Activated CD8-positive, alpha-beta memory T cell treated with anti-CD3 and anti-CD28 coated beads for 36 hours (primary cell): ENCODE results near the gene KDM4C. TPM values are rescaled to one million over a fixed set of nuclear protein-coding genes. Genes with fewer than 3 reads are reported as not detected.

ENCODE experiments used
- CTCF ChIA-PET: fragments of 350-600 bp; sonication (Branson Sonifier 250); formaldehyde crosslinking; loops from one replicate; lab custom pipeline; 2021; ENCODE audit warnings: antibody characterized with exemption; lab: Charles Lee
- POLR2A ChIA-PET: fragments of 350-600 bp; sonication (Branson Sonifier 250); formaldehyde crosslinking; loops from one replicate; lab custom pipeline; 2021; ENCODE audit warnings: antibody characterized with exemption; lab: Charles Lee
- total RNA-seq, 2 experiments: library from RNA; stranded (reverse); gene quantifications; one replicate each; pipeline ENCODE4 v1.2.3, GENCODE V29; 2021

The KDM4C gene
- total RNA-seq, 2 experiments from 2014 or later, result 24.8 to 25.9 TPM

DNA sequence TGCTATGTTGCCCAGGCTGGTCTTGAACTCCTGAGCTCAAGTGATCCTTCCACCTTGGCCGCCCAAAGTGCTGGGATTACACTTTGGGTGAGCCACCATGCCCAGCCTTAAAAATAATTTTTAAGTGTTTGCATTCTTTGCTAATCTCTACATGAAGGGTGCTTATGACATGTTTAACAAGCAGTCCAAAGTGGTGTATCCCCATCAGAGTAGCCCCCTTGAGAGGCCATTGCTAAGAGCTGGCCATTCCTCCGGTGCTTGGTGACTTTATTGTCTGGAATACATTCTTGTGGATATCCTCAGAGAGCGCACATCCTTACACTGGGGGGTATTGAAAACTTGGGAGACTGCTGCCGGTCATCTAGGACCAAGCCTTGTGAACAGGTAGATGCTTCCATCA is 395.4 kb downstream of the KDM4C start:
- POLR2A ChIA-PET, result no interaction called here
- CTCF ChIA-PET, result no interaction called here

DNA sequence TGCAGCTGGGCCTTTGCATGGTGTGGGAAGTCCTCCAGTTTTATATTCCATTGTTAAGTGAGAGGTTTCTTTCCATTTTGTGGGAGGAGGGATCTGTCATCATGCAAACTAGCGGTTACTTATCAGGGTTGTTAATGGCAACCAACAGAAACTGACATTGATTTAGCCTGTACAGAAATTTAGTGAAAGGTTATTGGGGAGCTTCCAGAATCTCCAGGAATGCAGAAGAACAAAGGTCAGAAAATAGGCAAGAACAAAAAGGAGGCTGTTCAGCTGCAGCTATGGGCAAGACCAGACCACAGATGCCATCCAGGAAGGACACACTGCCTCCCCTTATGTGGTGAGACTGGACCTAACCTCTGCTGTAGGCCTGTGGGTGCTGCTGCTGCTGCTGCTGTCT is 395.8 kb downstream of the KDM4C start:
- ChIA-PET CTCF (no interaction called here), POLR2A (no interaction called here)

DNA sequence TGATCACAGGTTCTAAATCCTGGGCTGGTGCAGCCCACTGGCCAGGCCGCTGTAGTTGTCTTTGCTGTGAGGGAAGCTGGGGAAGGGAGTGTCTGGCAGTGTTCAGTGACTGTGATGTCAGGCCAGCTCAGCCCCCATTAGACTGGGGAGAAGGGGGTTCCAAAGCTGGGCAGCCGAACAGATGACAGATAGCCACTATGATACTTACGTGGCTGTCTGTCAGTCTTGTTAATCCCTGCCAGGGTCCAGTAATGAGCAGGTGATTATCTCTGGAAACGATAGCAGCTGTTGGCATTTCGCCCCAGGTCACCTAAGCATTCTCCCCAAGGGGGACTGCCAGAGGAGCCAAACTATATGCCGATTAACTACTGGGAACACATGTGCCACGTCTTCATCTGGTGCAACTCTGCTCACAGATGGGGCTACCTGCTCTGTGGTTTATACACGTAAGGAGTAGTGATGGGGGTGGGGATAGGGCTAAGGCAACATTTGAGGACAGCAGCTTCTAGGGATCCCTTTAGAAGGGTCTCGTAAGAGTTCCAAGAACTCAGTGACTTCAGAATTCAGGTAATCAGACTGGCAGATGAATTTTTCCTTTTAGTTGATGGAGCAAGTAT is 396.3 kb downstream of the KDM4C start:
- ChIA-PET CTCF (no interaction called here), POLR2A (no interaction called here)

DNA sequence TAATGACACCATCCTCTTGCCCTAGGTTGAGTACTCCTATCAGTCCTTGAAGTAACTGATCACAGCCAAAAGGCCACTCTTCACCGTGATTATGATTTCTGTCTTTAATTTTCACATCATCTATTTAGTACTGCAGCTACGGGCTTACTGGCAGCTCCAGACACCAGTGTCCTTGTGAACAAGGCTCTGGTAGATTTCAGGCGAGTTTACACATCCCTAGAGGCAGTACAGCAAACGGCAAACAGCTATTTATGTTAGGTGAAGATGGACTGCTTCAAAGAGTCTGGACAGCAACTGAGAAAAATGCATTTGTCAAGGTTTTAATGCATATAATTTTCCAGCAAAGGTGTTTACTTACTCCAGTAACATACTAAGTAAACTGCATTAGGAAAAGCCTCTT is 396.9 kb downstream of the KDM4C start:
- ChIA-PET POLR2A (no interaction called here), CTCF (no interaction called here)

DNA sequence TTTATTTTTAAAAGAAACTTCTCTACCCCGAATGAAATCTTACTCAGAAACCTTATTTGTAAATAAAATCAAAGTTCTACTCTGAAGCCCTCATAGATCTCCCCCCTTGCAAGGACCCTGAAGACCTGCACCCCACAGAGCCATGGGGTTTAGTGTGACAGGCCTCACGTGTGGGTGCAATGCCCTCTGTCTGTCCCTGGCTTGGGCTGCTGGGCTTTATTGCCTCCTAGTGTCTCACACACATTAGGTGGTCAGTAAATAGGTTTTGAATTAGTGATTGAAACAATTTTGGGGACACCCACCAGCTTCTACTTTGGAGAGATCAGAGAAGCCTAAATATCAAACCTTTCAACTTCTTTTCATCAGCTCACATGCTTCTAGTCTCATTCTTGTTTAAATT is 403.7 kb downstream of the KDM4C start:
- CTCF ChIA-PET, result no interaction called here

DNA sequence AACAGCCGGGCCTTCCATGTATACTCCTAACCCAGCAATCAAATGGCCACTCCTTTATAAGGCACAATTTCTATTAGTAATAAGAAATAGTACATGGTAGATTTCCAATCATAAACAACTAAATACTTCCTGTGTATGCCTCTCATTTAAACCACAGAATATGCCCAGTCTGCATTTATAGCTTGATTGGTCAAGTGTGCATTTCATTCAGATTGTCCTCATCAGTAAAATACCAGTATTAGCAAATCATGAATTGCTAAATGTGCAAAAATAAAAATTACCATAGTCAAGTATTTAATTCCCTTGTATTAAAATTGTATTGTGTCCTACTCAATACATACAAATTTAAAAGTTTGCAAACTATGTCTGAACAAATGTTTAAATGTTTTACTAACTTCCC is 406.2 kb downstream of the KDM4C start:
- POLR2A ChIA-PET, result no interaction called here
- CTCF ChIA-PET, result no interaction called here

More for the DNA sequence above, 403.7 kb downstream of the KDM4C start:
- POLR2A ChIA-PET, result no interaction called here

DNA sequence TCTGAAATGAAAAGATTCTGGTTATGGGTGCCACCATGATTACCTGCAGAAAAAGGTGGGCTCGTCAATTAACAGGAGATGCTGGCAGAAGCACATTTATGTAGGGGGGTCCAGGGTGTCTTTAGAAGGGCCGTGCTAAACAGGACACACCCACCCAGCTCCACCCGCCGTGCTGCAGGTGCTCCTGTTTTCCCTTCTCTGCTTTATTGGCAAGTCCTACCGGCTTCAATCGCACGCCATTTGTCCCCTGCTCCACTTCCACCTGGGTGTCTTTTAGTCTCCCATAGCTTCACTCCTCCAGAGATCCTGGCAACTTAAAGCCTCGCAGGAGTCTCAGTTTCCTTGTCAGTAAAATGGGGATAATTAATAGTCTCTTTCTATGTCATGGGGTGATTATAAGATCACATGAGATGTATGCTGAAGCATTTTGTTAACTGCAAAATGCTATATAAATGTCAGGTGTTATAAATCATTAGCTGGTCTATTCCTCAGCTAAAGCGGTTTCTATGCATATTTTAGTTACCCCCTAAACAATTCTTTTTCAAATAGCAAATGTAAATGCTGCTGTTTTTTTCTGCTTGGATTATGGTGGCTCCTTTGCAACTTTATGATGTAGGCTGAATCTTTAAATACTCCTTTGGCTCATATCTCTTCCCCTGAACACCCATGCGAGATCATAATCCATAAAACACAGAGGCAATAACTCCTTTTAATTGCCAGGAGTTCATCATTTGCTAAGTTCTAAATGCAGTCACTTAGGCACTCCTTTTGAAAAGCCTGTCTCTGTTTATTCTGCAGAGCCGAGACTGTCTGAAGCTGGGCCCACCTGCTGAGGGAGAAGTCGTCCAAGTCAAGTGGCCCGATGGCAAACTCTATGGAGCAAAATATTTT is 406.9 kb downstream of the KDM4C start:
- CTCF ChIA-PET, result no interaction called here
- POLR2A ChIA-PET, result no interaction called here

DNA sequence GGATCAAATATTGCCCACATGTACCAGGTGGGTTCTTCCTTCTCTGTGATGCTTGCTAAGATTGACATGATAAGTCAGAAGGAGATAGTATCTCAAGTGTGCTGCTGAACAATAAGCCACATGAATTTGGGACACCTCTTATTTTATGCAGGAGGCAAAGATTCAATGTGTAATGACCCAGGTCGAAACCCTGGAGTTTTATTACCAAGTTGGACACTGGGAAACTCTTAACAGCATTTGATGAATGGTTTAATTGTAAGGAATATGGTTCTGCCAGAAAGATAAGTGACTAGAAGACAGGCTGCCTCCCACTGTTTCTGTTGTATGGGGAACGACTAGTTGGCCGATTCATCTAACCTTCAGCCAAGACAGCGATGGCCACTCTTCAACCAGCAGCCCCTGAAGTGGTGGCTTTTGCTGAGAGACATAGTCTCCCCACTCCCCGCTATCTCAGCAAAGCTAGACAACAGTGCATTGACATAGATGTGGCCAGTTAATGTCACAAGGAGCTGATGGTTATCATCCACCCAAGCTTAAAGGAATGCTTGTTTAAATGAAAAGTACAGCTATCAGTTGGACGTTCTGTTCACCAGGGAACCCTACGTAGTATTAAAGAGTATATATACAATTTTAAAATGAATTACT is 407.7 kb downstream of the KDM4C start:
- CTCF ChIA-PET, result no interaction called here
- POLR2A ChIA-PET, result no interaction called here

DNA sequence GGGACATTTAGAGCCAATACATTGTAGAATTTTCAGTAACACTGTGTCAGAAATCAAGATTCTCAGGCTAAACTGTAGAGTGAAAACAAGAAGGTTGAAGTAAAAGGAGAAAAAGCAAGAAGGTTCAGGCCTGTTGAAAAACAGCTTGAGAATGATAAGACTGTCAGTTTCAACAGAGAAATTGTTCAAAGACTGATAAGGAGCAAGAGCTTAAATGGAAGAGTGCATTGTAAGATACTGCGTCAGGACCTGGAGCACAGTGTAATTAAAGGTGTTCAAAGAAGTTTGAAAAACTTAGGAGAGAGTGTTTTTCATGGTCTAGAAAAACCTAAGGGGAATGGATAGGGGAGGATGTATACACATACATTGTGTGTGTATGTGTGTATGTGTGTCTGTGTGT is 408.3 kb downstream of the KDM4C start:
- ChIA-PET POLR2A (no interaction called here), CTCF (no interaction called here)

DNA sequence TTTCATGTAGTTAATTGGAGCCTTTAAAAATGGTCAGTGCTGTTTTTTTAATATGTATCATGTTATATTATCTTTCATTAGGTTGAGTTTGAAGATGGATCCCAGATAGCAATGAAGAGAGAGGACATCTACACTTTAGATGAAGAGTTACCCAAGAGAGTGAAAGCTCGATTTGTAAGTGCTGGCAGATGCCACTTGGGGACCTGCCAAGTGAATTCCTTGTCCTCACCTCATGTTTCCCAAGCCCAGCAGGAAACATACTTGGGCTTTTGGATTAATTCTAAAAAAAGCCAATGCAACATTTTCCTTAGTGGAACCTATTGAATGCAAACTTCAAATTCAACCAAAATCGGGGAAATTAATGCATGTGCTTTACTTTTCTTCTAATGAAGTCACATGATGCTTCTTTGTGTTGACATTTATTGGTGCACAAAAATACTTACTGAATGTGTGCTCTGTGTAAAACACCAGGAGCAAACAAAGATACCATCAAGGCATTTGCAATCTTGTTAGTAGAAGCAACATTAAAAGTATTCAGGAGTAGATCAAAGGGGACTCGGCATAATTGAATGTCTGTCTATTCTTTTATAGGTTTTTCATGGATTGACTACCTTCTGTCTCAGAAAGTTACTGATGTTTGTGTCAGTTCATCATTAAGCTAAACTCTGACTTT is 412.1 kb downstream of the KDM4C start:
- POLR2A ChIA-PET, result no interaction called here
- CTCF ChIA-PET, result no interaction called here

DNA sequence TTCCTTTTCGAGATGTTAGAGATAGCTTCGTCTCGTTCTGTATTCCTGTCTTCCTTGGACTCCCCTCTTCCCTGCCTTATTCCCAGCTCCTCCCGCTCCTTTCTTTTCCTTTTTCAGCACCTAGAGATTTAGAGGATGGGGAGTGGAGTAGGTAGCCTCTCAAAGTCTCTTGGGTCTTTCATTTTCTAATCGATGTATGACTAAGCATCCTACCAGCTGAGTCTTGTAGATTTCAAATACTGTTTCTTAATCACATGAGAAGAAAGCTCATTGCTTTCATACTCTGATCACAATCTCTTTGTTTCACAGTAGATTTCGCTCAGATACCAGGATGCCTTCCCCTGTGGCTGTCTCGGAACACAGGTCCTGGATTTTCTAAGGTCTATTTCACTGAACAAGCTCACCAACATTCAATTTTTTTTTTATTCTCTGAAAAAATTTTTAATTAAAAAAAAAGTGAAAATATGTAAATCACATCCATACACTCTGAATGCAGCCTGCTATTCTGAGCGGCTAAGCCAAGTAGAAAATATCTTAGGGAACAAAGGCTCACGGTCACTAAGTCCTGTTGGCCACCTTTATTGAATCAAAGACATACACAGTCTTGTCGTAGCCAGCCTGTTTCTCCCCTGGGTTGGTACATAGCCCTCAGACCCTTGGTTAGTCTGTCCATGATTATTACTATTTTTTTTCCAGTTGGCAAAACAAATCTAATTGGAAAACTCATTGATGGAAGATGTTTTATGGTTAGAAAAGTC is 413.8 kb downstream of the KDM4C start:
- ChIA-PET POLR2A (no interaction called here), CTCF (interaction anchor here (0.7 kb wide), 1 partner anchor 544 kb away, joined by 3 read pairs; no protein-coding TSS in a partner anchor)

DNA sequence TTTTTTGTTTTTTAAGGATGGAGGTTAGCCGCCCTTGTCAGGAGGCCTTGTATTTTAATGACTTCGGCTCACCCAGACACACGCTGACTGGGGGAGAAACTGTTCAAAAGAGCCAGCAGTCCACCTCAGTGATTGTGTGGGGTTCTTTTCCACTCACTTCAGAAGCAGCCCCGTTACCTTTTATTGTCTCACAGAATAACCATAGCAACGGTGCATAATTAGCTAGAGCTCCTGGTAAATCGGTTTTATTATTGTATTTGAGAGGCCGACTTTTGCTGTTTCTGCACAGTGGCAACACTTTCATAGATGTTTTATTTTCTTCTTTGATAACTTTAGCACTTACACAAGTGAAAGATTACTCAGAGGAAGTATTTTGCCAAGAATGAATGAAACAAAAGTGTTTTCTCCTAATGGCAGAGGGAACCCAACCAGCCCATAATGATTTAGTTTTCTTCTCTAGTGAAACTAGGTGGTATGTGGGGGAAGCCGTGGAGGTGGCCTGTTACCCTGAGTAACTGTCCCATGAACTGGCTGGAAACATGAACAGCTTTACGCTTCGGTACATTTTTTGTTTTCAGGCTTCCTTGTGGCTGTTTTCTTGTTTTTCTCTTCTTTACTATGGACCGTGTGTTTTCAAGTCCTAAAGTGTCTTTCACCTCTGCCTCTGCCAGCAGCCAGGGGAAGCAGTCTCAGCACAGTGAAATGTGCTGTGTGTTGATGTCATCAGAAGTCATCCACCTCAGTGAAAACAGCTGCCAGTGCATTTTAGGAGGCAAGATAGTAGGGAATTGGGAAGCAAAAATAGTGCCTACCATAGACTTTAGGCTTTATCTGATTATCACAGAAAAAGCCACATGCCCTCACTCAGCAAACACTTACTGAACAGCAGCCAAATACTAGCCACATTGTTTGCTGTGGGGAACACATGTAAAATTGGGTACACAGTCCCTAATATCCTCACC is 414.7 kb downstream of the KDM4C start:
- ChIA-PET CTCF (no interaction called here), POLR2A (no interaction called here)

DNA sequence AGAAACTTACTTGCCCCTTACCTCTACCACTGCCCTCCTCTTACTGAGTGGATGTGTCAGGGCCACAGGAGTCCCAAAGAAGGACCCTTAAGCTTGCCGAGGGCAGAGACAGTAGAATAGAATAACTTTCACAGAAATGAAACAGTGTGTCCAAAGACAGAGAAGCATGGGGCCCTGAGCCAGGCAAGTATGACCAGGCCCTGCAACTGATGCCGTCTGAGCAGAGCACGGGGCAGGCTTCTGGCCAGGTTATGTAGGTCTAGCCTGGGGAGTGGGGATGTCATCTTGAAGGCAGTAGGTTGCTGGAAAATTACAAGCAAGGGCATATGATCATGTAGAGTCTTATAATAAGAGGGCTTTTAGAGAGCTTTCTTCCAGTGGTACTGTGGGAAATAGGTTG is 415.4 kb downstream of the KDM4C start:
- ChIA-PET CTCF (no interaction called here), POLR2A (no interaction called here)

DNA sequence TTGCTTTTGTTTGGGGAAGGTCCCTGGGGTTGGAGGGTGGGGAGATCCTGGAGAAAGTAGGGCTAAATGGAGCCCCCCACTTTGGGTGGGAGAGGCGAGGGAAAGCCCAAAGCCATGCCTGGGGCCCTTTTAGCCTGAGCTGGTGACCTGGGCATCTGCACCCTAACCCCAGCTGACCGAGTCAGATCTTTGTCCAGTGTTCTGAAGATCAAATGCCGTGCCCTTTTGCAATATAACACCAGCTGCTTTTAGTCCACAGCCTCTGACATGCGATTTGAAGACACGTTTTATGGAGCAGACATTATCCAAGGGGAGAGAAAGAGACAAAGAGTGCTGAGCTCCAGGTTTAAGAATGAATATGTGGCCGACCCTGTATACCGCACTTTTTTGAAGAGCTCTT is 416.5 kb downstream of the KDM4C start:
- POLR2A ChIA-PET, result no interaction called here
- CTCF ChIA-PET, result interaction anchor here (0.5 kb wide), 1 partner anchor 60 kb away, joined by 3 read pairs; no protein-coding TSS in a partner anchor

DNA sequence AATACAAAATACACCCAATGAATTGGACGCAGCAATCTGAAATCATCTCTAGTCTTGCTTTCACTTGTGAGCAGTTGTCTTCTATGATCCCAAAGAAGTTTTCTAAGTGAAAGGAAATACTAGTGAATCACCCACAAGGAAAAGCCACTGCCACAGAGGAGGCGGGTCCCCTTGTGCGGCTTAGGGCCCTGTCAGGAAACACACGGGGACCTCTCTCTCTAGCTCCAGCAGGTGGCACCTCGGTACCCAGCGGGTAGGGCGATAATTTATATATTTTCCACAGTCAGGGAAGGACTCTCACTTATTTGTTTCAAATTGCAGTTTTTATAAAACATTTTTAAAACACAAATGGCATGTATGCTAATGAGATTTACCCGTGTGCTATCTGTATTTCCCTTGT is 417.1 kb downstream of the KDM4C start:
- ChIA-PET CTCF (interaction anchor here (0.5 kb wide), 1 partner anchor 60 kb away, joined by 3 read pairs; no protein-coding TSS in a partner anchor), POLR2A (no interaction called here)

DNA sequence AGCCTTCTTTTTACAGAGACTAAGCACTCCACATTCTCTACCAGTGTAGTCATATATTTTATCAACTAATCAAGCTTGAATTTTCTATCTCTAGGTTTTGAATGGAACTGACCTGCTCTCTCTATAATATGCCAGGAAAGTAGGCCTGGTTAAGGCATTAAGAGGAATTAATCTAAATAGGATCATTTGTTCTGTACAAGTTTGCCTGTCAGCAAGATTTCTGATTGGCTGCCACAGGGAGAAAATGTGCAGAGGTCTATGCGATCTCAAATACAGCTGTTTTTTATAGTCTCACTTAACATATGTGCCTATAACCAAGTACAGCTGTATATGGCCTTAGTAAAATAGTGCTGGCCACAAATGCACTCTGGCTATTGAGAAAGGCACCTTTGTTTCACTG is 418.8 kb downstream of the KDM4C start:
- CTCF ChIA-PET, result no interaction called here
- POLR2A ChIA-PET, result no interaction called here

DNA sequence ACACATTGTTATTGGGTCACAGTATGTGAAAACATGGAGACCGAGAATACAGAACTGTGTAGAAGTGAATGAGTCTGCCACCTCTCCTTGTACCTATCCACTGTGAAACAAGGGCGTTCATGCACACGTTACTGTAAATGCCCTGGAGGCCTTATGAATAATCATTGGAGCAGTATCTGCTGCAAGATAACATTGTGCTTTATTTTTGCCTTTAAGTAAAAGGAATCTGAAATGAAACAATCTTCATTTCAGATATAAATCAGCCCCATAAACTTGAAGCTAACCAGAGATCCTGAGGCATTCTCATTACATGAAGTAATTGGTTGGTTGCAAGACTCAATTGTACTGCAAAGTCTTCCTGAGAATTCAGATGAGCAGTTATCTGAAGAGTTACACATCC is 419.6 kb downstream of the KDM4C start:
- ChIA-PET POLR2A (no interaction called here), CTCF (no interaction called here)

DNA sequence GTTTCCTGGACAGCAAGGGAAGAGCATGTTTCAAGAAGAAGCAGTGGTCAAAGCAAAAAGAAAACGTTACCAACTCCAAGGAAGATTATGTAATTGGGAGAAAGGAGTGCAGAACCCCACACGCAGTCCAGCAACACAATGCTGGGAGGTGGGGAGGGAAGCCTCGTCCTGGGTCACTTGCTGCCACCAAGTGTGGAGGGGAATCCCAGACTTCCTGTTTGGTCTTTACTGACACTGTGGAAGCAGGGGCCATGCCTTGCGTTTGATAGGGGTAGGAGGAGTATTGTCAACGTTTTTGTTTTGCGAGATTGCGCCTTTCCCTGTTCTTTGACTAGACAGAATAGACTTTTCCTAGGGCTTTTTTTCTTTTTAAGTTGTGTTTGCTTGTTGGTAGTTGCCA is 421.0 kb downstream of the KDM4C start:
- ChIA-PET POLR2A (no interaction called here), CTCF (no interaction called here)
